HUES48 (cell line): ENCODE data around the gene FCHSD2.
"Not testable (repeated sequence)": the region's sequence is repeated elsewhere in the genome, so short reads cannot be mapped to it uniquely, and the experiment has no call there.

ENCODE experiments used
- H3K27ac ChIP-seq: one replicate; pipeline ENCODE4 v1.7.0; 2013; ENCODE audit warnings: low read depth, low read length, inconsistent platforms
- H3K27me3 ChIP-seq: 2 replicates; pipeline ENCODE4 v1.6.1; 2013; ENCODE audit warnings: mild to moderate bottlenecking, low read length; ENCODE audit not compliant: control insufficient read depth, insufficient read depth
- H3K36me3 ChIP-seq: 2 replicates; pipeline ENCODE4 v1.6.1; 2013; ENCODE audit warnings: low read length; ENCODE audit not compliant: control insufficient read depth, insufficient read depth
- H3K4me1 ChIP-seq: 2 replicates; pipeline ENCODE4 v1.6.1; 2013; ENCODE audit warnings: mild to moderate bottlenecking, low read length; ENCODE audit not compliant: control insufficient read depth, insufficient read depth
- H3K4me3 ChIP-seq: 2 replicates; pipeline ENCODE4 v1.5.1; 2013; ENCODE audit warnings: mild to moderate bottlenecking, low read depth, low read length
- H3K9ac ChIP-seq: 2 replicates; pipeline ENCODE4 v1.6.1; 2013; ENCODE audit warnings: mild to moderate bottlenecking, low read depth, low read length, moderate library complexity
- H3K9me3 ChIP-seq: 2 replicates; pipeline ENCODE4 v1.6.1; 2013; ENCODE audit warnings: low read length; ENCODE audit not compliant: control insufficient read depth, insufficient read depth

The FCHSD2 gene

DNA sequence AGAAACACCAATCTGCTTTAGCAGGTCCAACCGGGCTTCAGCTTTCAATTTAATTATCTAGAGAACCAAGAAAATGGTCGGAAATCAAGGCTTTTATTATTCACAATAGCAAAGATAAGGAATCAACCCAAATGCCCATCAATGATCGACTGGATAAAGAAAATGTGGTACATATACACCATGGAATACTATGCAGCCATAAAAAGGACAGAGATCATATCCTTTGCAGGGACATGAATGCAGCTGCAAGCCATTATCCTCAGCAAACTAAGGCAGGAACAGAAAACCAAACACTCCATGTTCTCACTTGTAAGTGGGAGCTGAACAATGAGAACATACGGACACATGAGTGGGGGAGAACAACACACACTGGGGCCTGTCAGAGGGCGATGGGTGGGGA lies 274.1 kb downstream of the FCHSD2 start:
- Histone ChIP-seq H3K4me3 (no peak overlapping the region), H3K9ac (no peak overlapping the region), H3K36me3 (no peaks in the 10 kb centered on the region), H3K4me1 (no peaks in the 10 kb centered on the region; the same call in 1 of the 2 replicates), H3K27me3 (no peaks in the 10 kb centered on the region), H3K27ac (no peak overlapping the region), H3K9me3 (no peaks in the 10 kb centered on the region)

DNA sequence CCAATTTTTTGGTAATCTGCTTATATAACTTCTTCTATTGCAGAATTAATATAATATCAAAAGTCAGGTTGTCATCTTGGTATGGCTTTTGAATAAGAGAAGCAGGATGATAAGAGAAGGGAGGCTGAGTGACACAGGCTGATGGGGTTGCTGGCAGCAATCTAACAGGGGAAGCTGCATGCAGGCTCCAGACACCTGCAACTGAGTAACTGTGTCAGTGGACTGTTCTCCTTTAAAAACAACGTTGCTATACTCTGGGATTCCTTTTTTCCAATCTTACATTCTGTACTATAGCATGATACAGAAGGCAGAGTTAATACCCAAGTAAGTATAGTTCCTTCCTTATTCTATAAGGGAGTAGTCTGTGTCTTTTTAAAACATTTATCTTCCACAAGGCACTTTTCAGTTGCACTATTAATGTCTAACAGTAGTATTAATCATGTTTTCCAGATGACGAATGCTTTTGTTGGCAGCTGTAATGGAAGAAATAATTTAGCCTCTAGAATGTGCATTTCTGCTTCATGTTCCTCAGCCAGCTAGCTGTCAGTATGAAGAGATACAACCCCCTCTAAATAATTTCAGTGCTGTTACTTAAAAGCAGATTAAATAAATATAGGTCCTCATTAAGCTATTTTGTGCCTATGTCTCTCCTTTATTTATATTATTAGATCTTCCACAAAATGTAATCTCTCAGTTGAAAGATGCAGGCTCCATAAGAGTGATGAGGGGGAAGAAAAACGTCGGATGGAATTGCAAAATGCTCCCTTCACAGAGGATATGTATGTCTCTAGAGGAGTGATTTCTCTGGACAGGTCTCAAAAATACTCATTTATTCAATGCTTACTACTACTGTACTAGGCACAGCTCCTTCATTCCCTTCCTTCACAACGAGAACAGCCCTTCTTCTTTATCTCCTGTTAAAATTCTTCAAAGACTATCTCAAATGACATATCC lies 277.1 kb downstream of the FCHSD2 start:
- H3K9ac ChIP-seq = no peak overlapping the region
- H3K4me3 ChIP-seq = no peak overlapping the region
- H3K9me3 ChIP-seq = no peaks in the 10 kb centered on the region
- H3K27ac ChIP-seq = no peak overlapping the region
- peaks cover 6% of the 10 kb centered on the region; the same call in 1 of the 2 replicates for H3K4me1 ChIP-seq
- H3K27me3 ChIP-seq = no peaks in the 10 kb centered on the region
- no peaks in the 10 kb centered on the region for H3K36me3 ChIP-seq

DNA sequence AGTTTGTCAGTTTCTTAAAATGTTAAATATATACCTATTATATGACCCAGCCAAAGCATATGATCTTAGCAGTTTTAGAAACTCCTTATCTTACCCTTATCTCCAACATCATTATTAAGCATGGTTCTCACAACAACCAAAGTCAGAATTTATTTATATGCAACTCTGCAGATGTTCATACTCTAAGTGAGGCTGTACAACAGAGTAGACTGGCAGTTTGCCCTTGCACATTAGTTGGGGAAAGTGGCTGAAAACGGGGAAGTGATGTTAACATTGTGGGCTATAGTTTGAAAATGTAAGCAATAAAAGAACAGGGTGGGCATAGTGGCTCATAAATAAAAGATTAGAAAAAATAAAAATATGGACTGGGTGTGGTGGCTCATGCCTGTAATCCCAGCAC lies 278.2 kb downstream of the FCHSD2 start:
- H3K27me3 ChIP-seq = no peaks in the 10 kb centered on the region
- H3K9me3 ChIP-seq = no peaks in the 10 kb centered on the region
- H3K4me3 ChIP-seq = no peak overlapping the region
- H3K4me1 ChIP-seq = peaks cover 6% of the 10 kb centered on the region; the same call in 1 of the 2 replicates
- H3K36me3 ChIP-seq = no peaks in the 10 kb centered on the region
- H3K9ac ChIP-seq = no peak overlapping the region
- no peak overlapping the region for H3K27ac ChIP-seq

DNA sequence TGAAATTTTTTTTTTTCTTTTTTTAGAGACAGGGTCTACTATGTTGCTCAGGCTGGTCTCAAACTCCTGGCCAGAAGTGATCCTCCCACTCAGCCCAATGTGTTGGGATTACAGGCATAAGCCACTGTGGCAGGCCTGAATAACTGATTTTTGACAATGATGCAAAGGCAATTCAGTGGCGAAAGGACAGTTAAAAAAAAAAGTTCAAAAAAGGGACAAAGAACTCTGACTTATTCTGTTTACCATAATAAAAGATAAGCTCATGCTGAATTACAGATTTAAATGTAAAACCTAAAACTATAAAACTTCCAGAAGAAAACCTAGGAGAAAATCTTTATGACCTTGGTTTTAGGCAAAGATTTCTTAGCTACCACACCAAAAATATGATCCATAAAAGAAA lies 279.0 kb downstream of the FCHSD2 start:
- Histone ChIP-seq H3K27me3 (no peaks in the 10 kb centered on the region), H3K36me3 (no peaks in the 10 kb centered on the region), H3K9ac (no peak overlapping the region), H3K27ac (no peak overlapping the region), H3K4me1 (peaks cover 6% of the 10 kb centered on the region; the same call in 1 of the 2 replicates), H3K9me3 (no peaks in the 10 kb centered on the region), H3K4me3 (no peak overlapping the region)

DNA sequence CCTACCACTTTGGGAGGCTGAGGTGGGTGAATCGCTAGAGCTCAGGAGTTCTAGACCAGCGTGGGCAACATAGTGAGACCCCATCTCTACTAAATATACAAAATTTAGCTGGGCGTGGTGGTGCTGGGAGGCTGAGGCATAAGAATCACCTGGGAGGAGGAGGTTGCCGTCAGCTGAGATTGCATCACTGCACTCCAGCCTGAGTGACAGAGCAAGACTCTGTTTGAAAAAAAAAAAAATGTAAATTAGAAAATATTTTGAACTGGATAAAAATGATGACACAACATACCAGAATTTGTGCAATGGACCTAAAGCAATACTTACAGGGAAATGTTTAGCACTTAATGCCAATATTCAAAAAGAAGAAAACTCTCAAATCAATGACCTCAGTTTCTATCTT lies 281.5 kb downstream of the FCHSD2 start:
- Histone ChIP-seq H3K4me1 (peaks cover 6% of the 10 kb centered on the region; the same call in 1 of the 2 replicates), H3K27ac (no peak overlapping the region), H3K36me3 (no peaks in the 10 kb centered on the region), H3K27me3 (no peaks in the 10 kb centered on the region), H3K9me3 (no peaks in the 10 kb centered on the region), H3K4me3 (no peak overlapping the region), H3K9ac (no peak overlapping the region)

DNA sequence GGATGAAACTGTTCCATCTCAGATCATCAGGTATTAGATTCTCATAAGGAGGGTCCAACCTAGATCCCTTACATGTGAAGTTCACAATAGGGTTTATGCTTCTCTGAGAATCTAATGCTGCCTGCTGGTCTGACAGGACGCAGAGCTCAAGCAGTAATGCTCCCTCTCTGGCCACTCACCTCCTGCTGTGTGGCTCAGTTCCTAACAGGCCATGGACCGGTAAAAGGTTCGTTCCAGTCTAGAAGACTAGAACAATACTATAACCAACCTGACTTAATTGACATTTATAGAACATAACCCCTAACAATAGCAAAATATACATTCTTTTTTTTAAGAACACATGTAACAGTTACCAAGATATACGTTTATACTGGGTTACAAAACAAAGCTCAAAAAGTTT lies 282.1 kb downstream of the FCHSD2 start:
- Histone ChIP-seq H3K4me3 (no peak overlapping the region), H3K27ac (no peak overlapping the region)

DNA sequence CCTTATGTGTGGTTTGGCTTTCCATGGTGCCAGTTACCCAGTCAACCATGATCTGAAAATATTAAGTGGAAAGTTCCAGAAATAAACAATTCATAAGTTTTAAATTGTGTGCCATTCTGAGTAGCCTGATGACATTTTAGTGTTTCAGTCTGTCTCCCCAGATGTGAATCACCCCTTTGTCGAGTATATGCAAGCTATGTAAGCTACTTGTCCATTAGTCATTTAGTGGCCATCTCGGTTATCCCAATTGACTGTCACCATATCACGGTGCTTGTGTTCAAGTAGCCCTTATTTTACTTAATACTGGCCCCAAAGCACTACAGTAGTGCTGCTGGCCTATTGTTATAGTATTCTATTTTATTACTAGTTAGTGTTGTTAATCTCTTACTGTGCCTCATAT lies 283.0 kb downstream of the FCHSD2 start:
- Histone ChIP-seq H3K9me3 (no peaks in the 10 kb centered on the region), H3K27me3 (no peaks in the 10 kb centered on the region), H3K4me3 (no peak overlapping the region), H3K4me1 (peaks cover 6% of the 10 kb centered on the region; the same call in 1 of the 2 replicates), H3K36me3 (no peaks in the 10 kb centered on the region), H3K27ac (no peak overlapping the region), H3K9ac (no peak overlapping the region)

More for the DNA sequence above, 282.1 kb downstream of the FCHSD2 start:
- H3K4me1 ChIP-seq = peaks cover 6% of the 10 kb centered on the region; the same call in 1 of the 2 replicates
- no peaks in the 10 kb centered on the region for H3K36me3 ChIP-seq
- H3K9ac ChIP-seq = no peak overlapping the region
- H3K27me3 ChIP-seq = no peaks in the 10 kb centered on the region
- H3K9me3 ChIP-seq = no peaks in the 10 kb centered on the region

DNA sequence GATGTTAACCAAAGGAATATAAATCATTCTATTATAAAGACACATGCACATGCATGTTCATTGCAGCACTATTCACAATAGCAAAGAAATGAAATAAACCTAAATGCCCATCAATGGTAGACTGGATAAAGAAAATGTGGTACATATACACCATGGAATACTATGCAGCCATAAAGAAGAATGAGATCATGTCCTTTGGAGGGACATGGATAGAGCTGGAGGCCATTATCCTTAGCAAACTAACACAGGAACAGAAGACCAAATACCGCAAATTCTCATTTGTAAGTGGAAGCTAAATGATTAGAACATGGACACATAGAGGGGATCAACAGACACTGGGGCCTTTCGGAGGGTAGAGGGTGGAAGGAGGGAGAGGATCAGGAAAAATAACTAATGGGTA lies 283.9 kb downstream of the FCHSD2 start:
- H3K27ac ChIP-seq, H3K27me3 ChIP-seq, H3K36me3 ChIP-seq, H3K4me1 ChIP-seq, H3K9me3 ChIP-seq, H3K9ac ChIP-seq, H3K4me3 ChIP-seq: not testable (repeated sequence)

DNA sequence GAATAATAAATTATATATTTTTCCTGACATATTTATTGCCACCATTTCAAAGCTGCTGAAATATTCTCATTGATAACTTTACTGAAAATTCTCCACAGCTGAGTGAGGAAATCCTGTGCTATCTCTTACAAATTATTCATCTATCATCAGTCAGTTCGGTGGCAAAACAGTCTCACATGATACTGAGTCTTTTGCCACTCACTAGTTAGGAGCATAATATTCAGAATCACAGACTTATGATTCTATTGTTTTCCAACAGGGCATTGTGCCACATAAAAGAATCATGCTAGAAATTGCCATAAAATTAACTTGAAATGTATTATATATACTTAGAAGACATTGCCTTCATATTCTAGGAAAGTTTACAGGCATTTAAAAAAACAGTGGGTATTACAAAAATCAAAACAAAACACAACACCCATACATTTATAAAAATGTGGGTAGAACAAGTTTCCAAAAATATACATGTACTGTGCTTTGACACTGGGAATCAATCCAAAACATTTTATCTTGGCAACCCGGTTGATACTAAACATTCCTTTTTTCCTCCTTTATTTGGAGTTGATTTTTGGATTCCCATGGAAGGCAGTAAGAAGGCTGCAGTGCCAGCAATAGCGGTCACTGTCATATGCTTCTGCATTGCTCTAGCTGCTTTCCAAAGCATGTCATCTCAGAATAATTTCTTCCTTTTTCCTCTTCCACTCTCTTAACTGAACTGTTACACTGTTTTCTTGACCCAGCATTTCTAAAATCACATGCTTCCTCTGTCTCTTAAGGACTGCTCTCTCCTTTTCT lies 285.4 kb downstream of the FCHSD2 start:
- H3K9me3 ChIP-seq = no peaks in the 10 kb centered on the region
- H3K9ac ChIP-seq = no peak overlapping the region
- H3K36me3 ChIP-seq = no peaks in the 10 kb centered on the region
- no peaks in the 10 kb centered on the region for H3K27me3 ChIP-seq
- H3K4me3 ChIP-seq = no peak overlapping the region
- H3K4me1 ChIP-seq = no peaks in the 10 kb centered on the region
- H3K27ac ChIP-seq = no peak overlapping the region

DNA sequence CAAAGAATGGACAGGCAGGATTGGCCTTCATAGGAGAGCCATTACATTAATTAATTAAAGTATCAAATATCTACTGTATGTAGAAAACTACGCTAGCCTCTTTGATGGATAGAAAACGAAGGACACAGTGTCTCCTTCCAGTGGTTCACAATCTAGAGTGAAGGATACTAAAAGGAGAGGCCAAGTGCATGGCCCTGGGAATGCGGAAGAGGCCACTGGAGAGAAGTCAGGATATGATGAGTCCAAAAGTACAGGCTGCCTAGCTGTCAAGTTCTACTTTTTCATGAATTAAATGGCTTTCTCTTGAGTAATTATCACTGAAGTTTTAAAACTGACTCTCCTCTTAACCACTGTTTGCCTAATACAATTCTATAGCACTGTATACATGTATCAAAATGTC lies 286.1 kb downstream of the FCHSD2 start:
- Histone ChIP-seq H3K36me3 (no peaks in the 10 kb centered on the region), H3K27ac (no peak overlapping the region), H3K9me3 (no peaks in the 10 kb centered on the region), H3K4me1 (no peaks in the 10 kb centered on the region), H3K4me3 (no peak overlapping the region), H3K9ac (no peak overlapping the region), H3K27me3 (no peaks in the 10 kb centered on the region)

DNA sequence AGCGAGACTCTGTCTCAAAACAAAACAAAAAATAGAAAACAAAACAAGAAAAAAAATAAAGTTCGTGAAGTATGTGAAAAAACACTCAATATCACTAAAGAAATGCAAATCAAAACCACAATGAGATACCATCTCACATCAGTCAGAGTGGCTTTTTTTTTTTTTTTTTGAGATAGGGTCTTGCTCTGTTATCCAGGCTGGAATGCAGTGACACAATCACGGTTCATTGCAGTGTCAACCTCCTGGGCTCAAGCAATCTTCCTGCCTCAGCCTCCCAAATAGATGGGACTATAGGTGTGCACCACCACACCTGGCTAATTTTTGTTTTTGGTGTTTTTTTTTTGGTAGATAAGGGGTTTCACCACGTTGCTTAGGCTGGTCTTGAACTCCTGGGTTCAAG lies 290.4 kb downstream of the FCHSD2 start:
- Histone ChIP-seq H3K36me3 (no peaks in the 10 kb centered on the region), H3K9me3 (no peaks in the 10 kb centered on the region), H3K4me3 (no peak overlapping the region), H3K27ac (no peak overlapping the region), H3K9ac (no peak overlapping the region), H3K27me3 (no peaks in the 10 kb centered on the region), H3K4me1 (no peaks in the 10 kb centered on the region; the same call in 1 of the 2 replicates)
